ENCODE results near the gene SLC6A13. TPM values are rescaled to one million over a fixed set of nuclear protein-coding genes. Genes with fewer than 3 reads are reported as not detected.

Gene SLC6A13
- total RNA-seq, 4 donors from 2014 or later = 0.80 to 4.9 (median 1.7) TPM; not detected in 1

GRCh38 chr12:234019-234418 is 28.6 kb downstream of the SLC6A13 start:
- no peaks in the 10 kb centered on the region for H3K36me3 ChIP-seq
- H3K9me3 ChIP-seq = peaks cover 0 to 15% (median 2%) of the 10 kb centered on the region in 4 donors
- no peak for TF ChIP-seq POLR2A (IDR thresholded peaks at IDR 0.05)
- TF ChIP-seq, protein P1, sequence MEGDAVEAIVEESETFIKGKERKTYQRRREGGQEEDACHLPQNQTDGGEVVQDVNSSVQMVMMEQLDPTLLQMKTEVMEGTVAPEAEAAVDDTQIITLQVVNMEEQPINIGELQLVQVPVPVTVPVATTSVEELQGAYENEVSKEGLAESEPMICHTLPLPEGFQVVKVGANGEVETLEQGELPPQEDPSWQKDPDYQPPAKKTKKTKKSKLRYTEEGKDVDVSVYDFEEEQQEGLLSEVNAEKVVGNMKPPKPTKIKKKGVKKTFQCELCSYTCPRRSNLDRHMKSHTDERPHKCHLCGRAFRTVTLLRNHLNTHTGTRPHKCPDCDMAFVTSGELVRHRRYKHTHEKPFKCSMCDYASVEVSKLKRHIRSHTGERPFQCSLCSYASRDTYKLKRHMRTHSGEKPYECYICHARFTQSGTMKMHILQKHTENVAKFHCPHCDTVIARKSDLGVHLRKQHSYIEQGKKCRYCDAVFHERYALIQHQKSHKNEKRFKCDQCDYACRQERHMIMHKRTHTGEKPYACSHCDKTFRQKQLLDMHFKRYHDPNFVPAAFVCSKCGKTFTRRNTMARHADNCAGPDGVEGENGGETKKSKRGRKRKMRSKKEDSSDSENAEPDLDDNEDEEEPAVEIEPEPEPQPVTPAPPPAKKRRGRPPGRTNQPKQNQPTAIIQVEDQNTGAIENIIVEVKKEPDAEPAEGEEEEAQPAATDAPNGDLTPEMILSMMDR (IDR thresholded peaks at IDR 0.05) = no peak
- H3K4me3 ChIP-seq = no peak overlapping the region
- peak in 1 of 3 donors; percentile 5 for DNase-seq
- H3K4me1 ChIP-seq = no peaks in the 10 kb centered on the region
- H3K27ac ChIP-seq = no peak overlapping the region
- no peaks in the 10 kb centered on the region for H3K27me3 ChIP-seq

GRCh38 chr12:233615-233968 is 29.0 kb downstream of the SLC6A13 start:
- H3K27ac ChIP-seq = no peak overlapping the region

GRCh38 chr12:232731-233614 is 29.7 kb downstream of the SLC6A13 start:
- Histone ChIP-seq H3K4me1 (no peaks in the 10 kb centered on the region), H3K9me3 (peaks cover 0 to 15% (median 2%) of the 10 kb centered on the region in 4 donors), H3K4me3 (no peak overlapping the region), H3K36me3 (no peaks in the 10 kb centered on the region), H3K27me3 (no peaks in the 10 kb centered on the region), H3K27ac (no peak overlapping the region)
- DNase-seq = peak in 1 of 3 donors; percentile 36
- TF ChIP-seq POLR2A (IDR thresholded peaks at IDR 0.05) = no peak
- TF ChIP-seq, protein P1 (IDR thresholded peaks at IDR 0.05) = no peak

More at GRCh38 chr12:233615-233968, 29.0 kb downstream of the SLC6A13 start:
- H3K4me1 ChIP-seq = no peaks in the 10 kb centered on the region
- DNase-seq = no peak
- H3K36me3 ChIP-seq = no peaks in the 10 kb centered on the region
- no peaks in the 10 kb centered on the region for H3K27me3 ChIP-seq
- no peak overlapping the region for H3K4me3 ChIP-seq
- TF ChIP-seq POLR2A (IDR thresholded peaks at IDR 0.05) = no peak
- TF ChIP-seq, protein P1 (IDR thresholded peaks at IDR 0.05) = no peak
- peaks cover 0 to 15% (median 2%) of the 10 kb centered on the region in 4 donors for H3K9me3 ChIP-seq

GRCh38 chr12:230925-231671 is 31.5 kb downstream of the SLC6A13 start:
- H3K4me1 ChIP-seq = no peaks in the 10 kb centered on the region
- TF ChIP-seq, protein P1 (IDR thresholded peaks at IDR 0.05) = no peak
- no peak for TF ChIP-seq POLR2A (IDR thresholded peaks at IDR 0.05)
- no peak for DNase-seq
- H3K4me3 ChIP-seq = no peak overlapping the region
- H3K36me3 ChIP-seq = no peaks in the 10 kb centered on the region
- no peaks in the 10 kb centered on the region for H3K27me3 ChIP-seq
- H3K27ac ChIP-seq = no peak overlapping the region
- H3K9me3 ChIP-seq = peaks cover 0 to 6% (median 0%) of the 10 kb centered on the region in 4 donors

- Histone ChIP-seq H3K4me3 (no peak overlapping the region), H3K9me3 (no peaks in the 10 kb centered on the region), H3K27me3 (no peaks in the 10 kb centered on the region), H3K4me1 (no peaks in the 10 kb centered on the region), H3K36me3 (no peaks in the 10 kb centered on the region), H3K27ac (no peak overlapping the region)
- DNase-seq = no peak
- TF ChIP-seq POLR2A (IDR thresholded peaks at IDR 0.05) = no peak
- TF ChIP-seq, protein P1 (IDR thresholded peaks at IDR 0.05) = no peak
Measured at GRCh38 chr12:229441-230191, 33.0 kb downstream of the SLC6A13 start.

Measured in Peyer's patch (tissue), 4 donors.